ENCODE measurements around the gene ZRANB3. TPM values are rescaled to one million over a fixed set of nuclear protein-coding genes. Genes with fewer than 3 reads are reported as not detected.

Gene ZRANB3
- total and polyA plus RNA-seq, 2 donors (not counting 3 experiments of a cell fraction or from before 2014, with no cell fraction given): 2.2 to 6.0 TPM

DNA sequence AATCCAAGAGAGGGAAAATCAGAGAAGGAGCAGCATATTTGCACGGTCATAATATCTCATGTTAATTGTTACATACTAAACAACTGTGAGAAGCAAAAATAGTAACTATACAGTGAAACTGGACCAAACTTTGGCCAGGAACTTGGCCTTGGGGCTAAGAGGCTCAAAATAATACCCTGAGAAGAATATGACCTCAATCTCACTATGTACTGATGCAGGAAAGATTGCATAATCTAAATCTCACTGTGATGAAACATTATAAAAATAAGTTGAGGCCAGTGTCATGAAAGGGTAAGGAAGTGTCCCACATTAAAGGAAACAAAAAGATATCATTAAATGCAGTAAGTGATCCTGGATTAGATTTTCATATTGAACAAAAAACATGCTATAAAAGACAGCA lies 36.5 kb downstream of the ZRANB3 start:
- dilution Hi-C loops (cut with MboI; ENCODE audit: extremely low pct_ligation_motif_present, low sequenced_read_pairs): no loop called here
- no peak for TF ChIP-seq JUN (IDR thresholded peaks at IDR 0.05; ENCODE audit: borderline replicate concordance, insufficient read depth, insufficient read length, low read depth)
- no peak for TF ChIP-seq POLR2AphosphoS5 (IDR thresholded peaks at IDR 0.05; ENCODE audit: insufficient read depth, low read depth, low read length)
- TF ChIP-seq, protein P1, sequence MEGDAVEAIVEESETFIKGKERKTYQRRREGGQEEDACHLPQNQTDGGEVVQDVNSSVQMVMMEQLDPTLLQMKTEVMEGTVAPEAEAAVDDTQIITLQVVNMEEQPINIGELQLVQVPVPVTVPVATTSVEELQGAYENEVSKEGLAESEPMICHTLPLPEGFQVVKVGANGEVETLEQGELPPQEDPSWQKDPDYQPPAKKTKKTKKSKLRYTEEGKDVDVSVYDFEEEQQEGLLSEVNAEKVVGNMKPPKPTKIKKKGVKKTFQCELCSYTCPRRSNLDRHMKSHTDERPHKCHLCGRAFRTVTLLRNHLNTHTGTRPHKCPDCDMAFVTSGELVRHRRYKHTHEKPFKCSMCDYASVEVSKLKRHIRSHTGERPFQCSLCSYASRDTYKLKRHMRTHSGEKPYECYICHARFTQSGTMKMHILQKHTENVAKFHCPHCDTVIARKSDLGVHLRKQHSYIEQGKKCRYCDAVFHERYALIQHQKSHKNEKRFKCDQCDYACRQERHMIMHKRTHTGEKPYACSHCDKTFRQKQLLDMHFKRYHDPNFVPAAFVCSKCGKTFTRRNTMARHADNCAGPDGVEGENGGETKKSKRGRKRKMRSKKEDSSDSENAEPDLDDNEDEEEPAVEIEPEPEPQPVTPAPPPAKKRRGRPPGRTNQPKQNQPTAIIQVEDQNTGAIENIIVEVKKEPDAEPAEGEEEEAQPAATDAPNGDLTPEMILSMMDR (IDR thresholded peaks at IDR 0.05; ENCODE audit: extremely low read depth in 1 of 2, insufficient read depth in 1 of 2, low read depth in 1 of 2, low read length in 2 of 2): no peak
- TF ChIP-seq FOS (IDR thresholded peaks at IDR 0.05; ENCODE audit: borderline replicate concordance, insufficient read depth, low read length): no peak
- TF ChIP-seq MYC (IDR thresholded peaks at IDR 0.05; ENCODE audit: low read depth, low read length): no peak
- Histone ChIP-seq H3K4me1 (ENCODE audit: control insufficient read depth, extremely low read depth, insufficient read depth, low read length) (no peaks in the 10 kb centered on the region), H4K20me1 (replicated peaks; ENCODE audit: control insufficient read depth, extremely low read depth, insufficient read depth, low read length) (no peaks in the 10 kb centered on the region), H3K79me2 (ENCODE audit: control insufficient read depth, insufficient read depth, low read length) (no peaks in the 10 kb centered on the region), H3K9me1 (replicated peaks; ENCODE audit: control insufficient read depth, extremely low read depth, insufficient read depth, low read length) (no peaks in the 10 kb centered on the region), H3K9me3 (replicated peaks; ENCODE audit: control insufficient read depth, insufficient read depth, low read length) (no peaks in the 10 kb centered on the region), H3K27me3 (ENCODE audit: control insufficient read depth in 2 of 2, insufficient read depth in 2 of 2, low read length in 2 of 2) (no peaks in the 10 kb centered on the region), H3K4me3 (replicated peaks in 1 of 3; ENCODE audit: insufficient read depth in 1 of 3, low read depth in 1 of 3, low read length in 3 of 3) (no peak overlapping the region), H3K36me3 (ENCODE audit: control insufficient read depth in 2 of 2, extremely low read depth in 1 of 2, insufficient read depth in 2 of 2, low read length in 2 of 2) (no peaks in the 10 kb centered on the region), H3K4me2 (ENCODE audit: insufficient read depth, low read length) (no peak overlapping the region), H3K9ac (replicated peaks; ENCODE audit: extremely low read depth, insufficient read depth, low read length) (no peak overlapping the region), H2AFZ (ENCODE audit: low read depth, low read length) (no peak overlapping the region), H3K27ac (ENCODE audit: insufficient read depth, low read depth, low read length) (no peak overlapping the region)
- CTCF ChIA-PET: no interaction called here
- no peak for DNase-seq (ENCODE audit: low read depth, low spot score)
- no peak for FAIRE-seq
- POLR2A ChIA-PET: no interaction called here
- no TSS peak for BruUV-seq (replicated peaks)
- intact Hi-C loops (cut with micrococcal nuclease): no loop called here

DNA sequence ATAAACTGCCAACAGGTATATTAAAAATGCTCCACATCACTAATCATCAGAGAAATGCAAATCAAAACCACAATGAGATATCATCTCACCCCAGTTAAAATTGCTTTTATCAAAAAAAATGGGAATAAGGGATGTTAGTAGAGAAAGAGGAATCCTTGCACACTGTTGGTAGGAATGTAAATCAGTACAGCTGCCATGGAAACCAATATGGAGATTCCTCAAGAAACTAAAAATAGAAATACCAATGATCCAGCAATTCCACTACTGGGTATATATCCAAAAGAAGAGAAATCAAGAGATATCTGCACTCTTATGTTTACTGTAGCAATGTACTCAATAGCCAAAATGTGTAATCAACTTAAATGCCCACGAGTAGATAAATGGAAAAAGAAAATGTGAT lies 40.6 kb downstream of the ZRANB3 start:
- intact Hi-C loops (cut with micrococcal nuclease) (no loop called here), dilution Hi-C loops (cut with MboI; ENCODE audit: extremely low pct_ligation_motif_present, low sequenced_read_pairs) (no loop called here)
- Histone ChIP-seq H3K27me3 (ENCODE audit: control insufficient read depth in 2 of 2, insufficient read depth in 2 of 2, low read length in 2 of 2) (no peaks in the 10 kb centered on the region), H3K9ac (replicated peaks; ENCODE audit: extremely low read depth, insufficient read depth, low read length) (no peak overlapping the region), H3K4me3 (replicated peaks in 1 of 3; ENCODE audit: insufficient read depth in 1 of 3, low read depth in 1 of 3, low read length in 3 of 3) (no peak overlapping the region), H4K20me1 (replicated peaks; ENCODE audit: control insufficient read depth, extremely low read depth, insufficient read depth, low read length) (no peaks in the 10 kb centered on the region), H3K4me2 (ENCODE audit: insufficient read depth, low read length) (no peak overlapping the region), H3K9me1 (replicated peaks; ENCODE audit: control insufficient read depth, extremely low read depth, insufficient read depth, low read length) (no peaks in the 10 kb centered on the region), H3K9me3 (replicated peaks; ENCODE audit: control insufficient read depth, insufficient read depth, low read length) (no peaks in the 10 kb centered on the region), H3K79me2 (ENCODE audit: control insufficient read depth, insufficient read depth, low read length) (no peaks in the 10 kb centered on the region), H3K27ac (ENCODE audit: insufficient read depth, low read depth, low read length) (no peak overlapping the region), H3K36me3 (ENCODE audit: control insufficient read depth in 2 of 2, extremely low read depth in 1 of 2, insufficient read depth in 2 of 2, low read length in 2 of 2) (no peaks in the 10 kb centered on the region), H2AFZ (ENCODE audit: low read depth, low read length) (no peak overlapping the region), H3K4me1 (ENCODE audit: control insufficient read depth, extremely low read depth, insufficient read depth, low read length) (no peaks in the 10 kb centered on the region)
- FAIRE-seq (no peak), DNase-seq (ENCODE audit: low read depth, low spot score) (no peak)
- CTCF ChIA-PET: no interaction called here
- BruUV-seq (replicated peaks): no TSS peak
- POLR2A ChIA-PET: no interaction called here
- TF ChIP-seq EZH2 (IDR thresholded peaks at IDR 0.05; ENCODE audit: borderline replicate concordance, low read depth, low read length, severe bottlenecking) (no peak), GATA2 (IDR thresholded peaks at IDR 0.05; ENCODE audit: insufficient read depth, insufficient read length, low read depth, low read length) (no peak), FOS (IDR thresholded peaks at IDR 0.05; ENCODE audit: borderline replicate concordance, insufficient read depth, low read length) (no peak), JUN (IDR thresholded peaks at IDR 0.05; ENCODE audit: borderline replicate concordance, insufficient read depth, insufficient read length, low read depth) (no peak), MYC (IDR thresholded peaks at IDR 0.05; ENCODE audit: low read depth, low read length) (no peak), POLR2A (IDR thresholded peaks at IDR 0.05; ENCODE audit: low read depth, low read length) (no peak), POLR2AphosphoS5 (IDR thresholded peaks at IDR 0.05; ENCODE audit: insufficient read depth, low read depth, low read length) (no peak)
- TF ChIP-seq, protein P1 (IDR thresholded peaks at IDR 0.05; ENCODE audit: extremely low read depth in 1 of 2, insufficient read depth in 1 of 2, low read depth in 1 of 2, low read length in 2 of 2): no peak
- TF ChIP-seq, protein P2, sequence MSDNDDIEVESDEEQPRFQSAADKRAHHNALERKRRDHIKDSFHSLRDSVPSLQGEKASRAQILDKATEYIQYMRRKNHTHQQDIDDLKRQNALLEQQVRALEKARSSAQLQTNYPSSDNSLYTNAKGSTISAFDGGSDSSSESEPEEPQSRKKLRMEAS (IDR thresholded peaks at IDR 0.05; ENCODE audit: insufficient read depth, insufficient read length): no peak

All from endothelial cell of umbilical vein (primary cell).